Measurements from ENCODE around the gene COL6A3. TPM values are rescaled to one million over a fixed set of nuclear protein-coding genes. Genes with fewer than 3 reads are reported as not detected.

The COL6A3 gene
- total RNA-seq, 1 experiment from 2014 or later: 0.07 TPM

DNA sequence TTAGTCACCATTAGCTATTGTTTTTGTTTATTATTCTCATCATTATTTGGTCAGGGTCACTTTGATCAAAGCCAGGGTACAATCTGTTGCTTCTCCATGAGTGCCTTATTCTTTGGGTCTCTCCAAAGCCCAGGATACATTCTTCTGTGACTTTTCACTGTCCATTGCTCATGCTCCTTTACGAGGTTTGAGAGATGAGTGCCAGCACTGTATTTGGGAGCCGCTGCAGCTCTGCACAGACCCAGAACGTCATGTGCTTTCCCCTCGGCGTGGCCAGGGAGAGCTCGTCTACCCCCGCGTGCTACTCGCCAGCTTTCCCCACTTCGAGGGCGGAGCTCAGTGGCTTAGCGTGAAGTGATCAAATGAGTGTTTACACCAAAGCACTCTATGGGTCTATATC is 123.7 kb downstream of the COL6A3 start:
- Histone ChIP-seq H3K4me1 (ENCODE audit: low read length) (no peaks in the 10 kb centered on the region), H3K4me2 (ENCODE audit: low read depth, low read length, poor library complexity, severe bottlenecking) (no peak overlapping the region), H3K27ac (ENCODE audit: low read length) (no peak overlapping the region), H3K9ac (ENCODE audit: low read length) (no peak overlapping the region), H3K4me3 (ENCODE audit: low read length) (no peak overlapping the region), H3K36me3 (ENCODE audit: insufficient read depth, low read length) (no peaks in the 10 kb centered on the region), H2AFZ (ENCODE audit: low read length) (no peak overlapping the region), H3K9me3 (ENCODE audit: low read length) (no peaks in the 10 kb centered on the region), H3K9me2 (replicated peaks; ENCODE audit: insufficient read depth, low read length) (no peaks in the 10 kb centered on the region), H4K20me1 (ENCODE audit: insufficient read depth, low read depth, low read length) (no peaks in the 10 kb centered on the region), H3K27me3 (ENCODE audit: low read length) (no peaks in the 10 kb centered on the region), H3K79me2 (ENCODE audit: low read length) (no peaks in the 10 kb centered on the region)
- no peak for DNase-seq

DNA sequence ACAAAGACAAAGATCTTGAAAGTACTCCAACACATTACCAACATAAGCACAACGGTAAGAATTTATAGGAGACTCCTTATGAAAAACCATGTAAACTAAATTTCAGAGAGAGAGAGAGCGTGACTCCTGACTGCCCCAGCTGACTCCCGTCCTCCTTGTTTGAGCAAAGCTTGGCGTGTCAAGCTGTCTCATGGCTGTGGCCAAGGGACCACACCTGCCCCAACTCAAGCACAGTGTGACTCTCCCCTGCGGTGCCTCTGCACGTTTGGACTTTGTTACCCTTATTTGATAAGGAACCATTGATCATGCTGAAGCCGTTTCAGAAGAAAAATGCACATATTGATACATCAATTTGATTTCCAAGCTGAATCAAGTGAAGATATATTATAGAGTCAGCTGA is 124.8 kb downstream of the COL6A3 start:
- Histone ChIP-seq H3K79me2 (ENCODE audit: low read length) (no peaks in the 10 kb centered on the region), H2AFZ (ENCODE audit: low read length) (no peak overlapping the region), H3K27ac (ENCODE audit: low read length) (no peak overlapping the region), H3K36me3 (ENCODE audit: insufficient read depth, low read length) (no peaks in the 10 kb centered on the region), H3K4me1 (ENCODE audit: low read length) (no peaks in the 10 kb centered on the region), H3K27me3 (ENCODE audit: low read length) (no peaks in the 10 kb centered on the region), H3K4me2 (ENCODE audit: low read depth, low read length, poor library complexity, severe bottlenecking) (no peak overlapping the region), H3K4me3 (ENCODE audit: low read length) (no peak overlapping the region), H4K20me1 (ENCODE audit: insufficient read depth, low read depth, low read length) (no peaks in the 10 kb centered on the region), H3K9me2 (replicated peaks; ENCODE audit: insufficient read depth, low read length) (no peaks in the 10 kb centered on the region), H3K9me3 (ENCODE audit: low read length) (no peaks in the 10 kb centered on the region), H3K9ac (ENCODE audit: low read length) (no peak overlapping the region)
- DNase-seq: no peak

DNA sequence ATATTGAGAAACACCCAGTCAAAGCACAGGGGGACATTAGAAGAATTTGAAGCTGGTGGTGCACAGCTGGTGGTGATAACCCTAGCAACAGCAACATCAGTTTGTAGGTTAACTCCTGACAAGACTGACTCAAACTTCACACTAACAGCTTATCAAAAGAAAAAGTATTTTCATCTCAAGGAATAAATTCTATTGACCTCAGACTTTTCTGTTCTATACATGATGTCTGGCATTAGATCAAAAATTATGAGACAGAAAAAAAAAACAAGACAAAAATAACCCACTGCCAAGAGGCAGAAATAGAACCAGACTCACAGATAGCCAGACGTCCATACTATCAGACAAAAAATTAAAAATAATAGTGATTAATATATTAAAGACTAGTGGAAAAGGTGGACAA is 126.1 kb downstream of the COL6A3 start:
- Histone ChIP-seq H3K9me2 (replicated peaks; ENCODE audit: insufficient read depth, low read length) (no peaks in the 10 kb centered on the region), H3K79me2 (ENCODE audit: low read length) (no peaks in the 10 kb centered on the region), H3K4me3 (ENCODE audit: low read length) (no peak overlapping the region), H4K20me1 (ENCODE audit: insufficient read depth, low read depth, low read length) (no peaks in the 10 kb centered on the region), H3K9ac (ENCODE audit: low read length) (no peak overlapping the region), H3K9me3 (ENCODE audit: low read length) (no peaks in the 10 kb centered on the region), H3K4me1 (ENCODE audit: low read length) (no peaks in the 10 kb centered on the region), H3K36me3 (ENCODE audit: insufficient read depth, low read length) (no peaks in the 10 kb centered on the region), H3K27ac (ENCODE audit: low read length) (no peak overlapping the region), H3K4me2 (ENCODE audit: low read depth, low read length, poor library complexity, severe bottlenecking) (no peak overlapping the region), H2AFZ (ENCODE audit: low read length) (no peak overlapping the region), H3K27me3 (ENCODE audit: low read length) (no peaks in the 10 kb centered on the region)
- DNase-seq: no peak

DNA sequence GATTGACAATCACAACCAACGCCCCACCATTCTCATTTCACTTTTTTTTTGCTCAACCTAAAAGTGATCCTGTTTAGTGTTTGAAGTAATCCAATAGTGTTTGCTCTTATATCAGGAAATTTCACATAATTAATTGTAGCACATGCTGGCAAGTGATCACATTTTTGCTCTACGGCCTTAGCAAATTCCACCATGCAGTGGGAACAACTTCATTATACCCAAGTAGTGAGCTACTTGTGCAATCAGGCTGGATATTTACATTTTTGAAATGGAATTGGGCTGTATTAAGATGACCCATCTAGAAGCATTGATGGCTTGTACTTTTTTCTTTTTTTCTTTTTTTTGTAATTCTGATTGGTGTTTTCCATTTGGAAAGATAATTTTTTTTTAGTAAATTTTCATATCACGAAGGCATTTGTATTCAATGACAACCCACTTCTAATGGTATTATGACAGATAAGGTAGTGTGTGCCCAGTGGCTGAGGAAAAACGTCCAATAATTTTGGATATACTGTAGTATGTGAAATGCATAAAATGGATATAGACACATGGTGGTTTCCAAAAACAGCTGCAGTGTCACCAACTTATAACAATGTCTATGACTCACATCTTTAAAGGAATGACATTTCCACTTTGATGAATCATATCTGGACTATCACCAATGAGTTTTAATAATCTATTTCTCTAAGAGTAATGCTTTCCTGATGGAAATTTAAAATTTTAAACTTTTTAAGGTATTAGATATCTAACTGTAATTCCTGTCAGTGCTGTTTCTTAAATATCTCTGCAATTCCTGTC is 130.6 kb downstream of the COL6A3 start:
- H3K4me1 ChIP-seq (ENCODE audit: low read length): no peaks in the 10 kb centered on the region
- no peaks in the 10 kb centered on the region for H3K79me2 ChIP-seq (ENCODE audit: low read length)
- H3K4me3 ChIP-seq (ENCODE audit: low read length): no peak overlapping the region
- no peaks in the 10 kb centered on the region for H3K27me3 ChIP-seq (ENCODE audit: low read length)
- H3K9me3 ChIP-seq (ENCODE audit: low read length): no peaks in the 10 kb centered on the region
- no peak overlapping the region for H3K9ac ChIP-seq (ENCODE audit: low read length)
- no peaks in the 10 kb centered on the region for H3K36me3 ChIP-seq (ENCODE audit: insufficient read depth, low read length)
- H4K20me1 ChIP-seq (ENCODE audit: insufficient read depth, low read depth, low read length): no peaks in the 10 kb centered on the region
- H3K9me2 ChIP-seq (replicated peaks; ENCODE audit: insufficient read depth, low read length): no peaks in the 10 kb centered on the region
- H3K4me2 ChIP-seq (ENCODE audit: low read depth, low read length, poor library complexity, severe bottlenecking): no peak overlapping the region
- H2AFZ ChIP-seq (ENCODE audit: low read length): no peak overlapping the region
- DNase-seq: no peak
- no peak overlapping the region for H3K27ac ChIP-seq (ENCODE audit: low read length)

DNA sequence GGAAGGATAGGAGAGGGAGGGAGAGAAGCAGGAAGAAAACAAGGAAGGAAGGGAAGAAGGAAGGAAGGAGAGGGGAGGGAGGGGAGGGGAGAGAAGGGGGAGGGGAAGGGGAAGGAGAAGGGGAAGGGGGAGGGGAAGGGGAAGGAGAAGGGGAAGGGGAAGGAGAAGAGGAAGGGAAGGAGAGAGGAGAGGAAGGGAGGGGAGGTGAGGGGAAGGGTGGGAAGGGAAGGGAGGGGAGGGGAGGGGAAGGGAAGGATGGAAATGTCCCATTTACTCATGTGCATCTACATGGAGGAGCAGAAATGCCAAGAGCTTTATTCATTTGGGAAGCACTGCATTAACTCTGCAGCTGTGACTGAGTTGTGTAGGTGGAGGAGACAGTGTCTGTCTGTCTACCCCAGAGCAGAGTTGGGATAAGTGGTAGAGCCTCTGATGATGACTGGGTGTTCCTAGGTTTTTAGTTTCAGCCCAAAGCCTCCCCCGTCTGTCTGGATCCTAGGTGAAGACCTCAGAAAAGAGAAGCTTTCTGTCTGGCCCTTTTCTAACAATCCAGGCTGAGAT is 131.3 kb downstream of the COL6A3 start:
- H3K27me3 ChIP-seq (ENCODE audit: low read length): no peaks in the 10 kb centered on the region
- H3K9me3 ChIP-seq (ENCODE audit: low read length): no peaks in the 10 kb centered on the region
- no peak overlapping the region for H3K9ac ChIP-seq (ENCODE audit: low read length)
- H3K4me1 ChIP-seq (ENCODE audit: low read length): no peaks in the 10 kb centered on the region
- no peaks in the 10 kb centered on the region for H3K36me3 ChIP-seq (ENCODE audit: insufficient read depth, low read length)
- no peak overlapping the region for H3K4me2 ChIP-seq (ENCODE audit: low read depth, low read length, poor library complexity, severe bottlenecking)
- H4K20me1 ChIP-seq (ENCODE audit: insufficient read depth, low read depth, low read length): no peaks in the 10 kb centered on the region
- DNase-seq: no peak
- H3K79me2 ChIP-seq (ENCODE audit: low read length): no peaks in the 10 kb centered on the region
- H3K9me2 ChIP-seq (replicated peaks; ENCODE audit: insufficient read depth, low read length): no peaks in the 10 kb centered on the region
- H3K27ac ChIP-seq (ENCODE audit: low read length): no peak overlapping the region
- no peak overlapping the region for H2AFZ ChIP-seq (ENCODE audit: low read length)
- no peak overlapping the region for H3K4me3 ChIP-seq (ENCODE audit: low read length)

DNA sequence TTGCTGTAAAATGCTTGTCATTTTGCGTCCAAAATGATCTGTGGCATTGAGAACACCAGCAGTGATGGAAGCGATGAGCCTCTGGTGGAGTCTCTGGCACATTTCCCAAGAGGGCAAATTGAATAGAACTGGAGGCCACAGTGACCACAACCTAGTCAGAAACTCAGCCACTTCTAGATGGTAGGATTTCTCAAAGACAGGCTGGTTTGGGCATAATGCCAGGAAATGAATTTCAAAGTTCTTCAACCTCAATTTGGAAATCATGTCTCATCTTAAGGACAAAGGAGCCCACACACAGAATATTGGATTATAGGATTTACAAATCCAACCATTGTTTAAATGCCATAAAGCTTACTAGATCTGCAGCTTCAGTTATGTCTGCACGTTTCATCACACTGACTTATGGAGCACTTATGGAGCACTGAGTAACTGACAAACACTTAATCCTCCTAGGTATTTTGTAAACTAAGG is 132.1 kb downstream of the COL6A3 start:
- no peak overlapping the region for H3K27ac ChIP-seq (ENCODE audit: low read length)
- H3K27me3 ChIP-seq (ENCODE audit: low read length): no peaks in the 10 kb centered on the region
- no peak overlapping the region for H3K9ac ChIP-seq (ENCODE audit: low read length)
- H3K4me3 ChIP-seq (ENCODE audit: low read length): no peak overlapping the region
- no peak for DNase-seq
- no peaks in the 10 kb centered on the region for H3K36me3 ChIP-seq (ENCODE audit: insufficient read depth, low read length)
- H4K20me1 ChIP-seq (ENCODE audit: insufficient read depth, low read depth, low read length): no peaks in the 10 kb centered on the region
- H2AFZ ChIP-seq (ENCODE audit: low read length): no peak overlapping the region
- H3K79me2 ChIP-seq (ENCODE audit: low read length): no peaks in the 10 kb centered on the region
- H3K9me2 ChIP-seq (replicated peaks; ENCODE audit: insufficient read depth, low read length): no peaks in the 10 kb centered on the region
- peaks cover 3% of the 10 kb centered on the region for H3K4me1 ChIP-seq (ENCODE audit: low read length)
- no peak overlapping the region for H3K4me2 ChIP-seq (ENCODE audit: low read depth, low read length, poor library complexity, severe bottlenecking)
- H3K9me3 ChIP-seq (ENCODE audit: low read length): no peaks in the 10 kb centered on the region

DNA sequence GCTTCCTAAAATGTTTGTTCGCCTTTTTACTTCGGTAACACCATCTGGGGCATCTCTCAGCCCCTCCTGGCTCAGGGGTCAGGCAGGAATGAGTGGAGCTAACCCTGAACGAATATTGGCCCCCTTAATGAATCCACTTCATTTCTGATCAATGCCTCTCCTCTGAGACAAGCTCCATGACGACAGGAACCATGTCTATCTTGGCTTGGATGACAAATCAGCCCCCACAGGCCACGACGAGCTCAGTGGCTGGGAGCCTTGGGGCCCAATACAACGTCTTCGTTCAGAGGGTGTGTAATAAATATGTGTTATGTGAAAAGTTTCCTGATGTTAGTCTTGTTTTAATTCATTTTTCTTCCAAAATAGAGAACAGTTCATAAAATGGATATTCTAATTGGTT is 133.0 kb downstream of the COL6A3 start:
- Histone ChIP-seq H3K36me3 (ENCODE audit: insufficient read depth, low read length) (no peaks in the 10 kb centered on the region), H3K27me3 (ENCODE audit: low read length) (no peaks in the 10 kb centered on the region), H3K4me2 (ENCODE audit: low read depth, low read length, poor library complexity, severe bottlenecking) (no peak overlapping the region), H3K9me3 (ENCODE audit: low read length) (no peaks in the 10 kb centered on the region), H4K20me1 (ENCODE audit: insufficient read depth, low read depth, low read length) (no peaks in the 10 kb centered on the region), H3K4me1 (ENCODE audit: low read length) (peaks cover 6% of the 10 kb centered on the region), H3K9me2 (replicated peaks; ENCODE audit: insufficient read depth, low read length) (no peaks in the 10 kb centered on the region), H2AFZ (ENCODE audit: low read length) (no peak overlapping the region), H3K9ac (ENCODE audit: low read length) (no peak overlapping the region), H3K27ac (ENCODE audit: low read length) (no peak overlapping the region), H3K4me3 (ENCODE audit: low read length) (no peak overlapping the region), H3K79me2 (ENCODE audit: low read length) (no peaks in the 10 kb centered on the region)
- DNase-seq: no peak

DNA sequence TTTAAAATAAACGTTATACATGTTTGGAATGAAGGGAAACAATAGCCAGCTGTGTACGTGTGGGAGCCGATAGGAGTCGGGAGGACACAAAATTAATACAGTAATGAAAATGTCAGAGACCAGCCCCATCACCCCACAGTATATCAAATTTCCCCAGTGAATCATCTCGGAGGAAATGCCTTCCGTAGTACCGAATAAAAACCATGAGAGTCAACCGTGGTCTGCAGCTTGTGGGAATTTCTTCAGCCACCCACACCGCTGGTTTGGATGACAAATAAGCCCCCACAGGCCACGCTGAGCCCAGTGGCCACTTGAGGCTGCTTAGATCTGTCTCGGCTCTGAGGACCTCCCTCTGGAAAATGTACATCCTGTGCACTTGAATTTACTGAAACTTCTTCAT is 133.7 kb downstream of the COL6A3 start:
- H2AFZ ChIP-seq (ENCODE audit: low read length): no peak overlapping the region
- H3K4me1 ChIP-seq (ENCODE audit: low read length): peaks cover 6% of the 10 kb centered on the region
- no peak overlapping the region for H3K27ac ChIP-seq (ENCODE audit: low read length)
- no peaks in the 10 kb centered on the region for H3K9me3 ChIP-seq (ENCODE audit: low read length)
- DNase-seq: no peak
- H3K4me3 ChIP-seq (ENCODE audit: low read length): no peak overlapping the region
- no peaks in the 10 kb centered on the region for H3K9me2 ChIP-seq (replicated peaks; ENCODE audit: insufficient read depth, low read length)
- no peaks in the 10 kb centered on the region for H3K36me3 ChIP-seq (ENCODE audit: insufficient read depth, low read length)
- H3K27me3 ChIP-seq (ENCODE audit: low read length): no peaks in the 10 kb centered on the region
- no peak overlapping the region for H3K4me2 ChIP-seq (ENCODE audit: low read depth, low read length, poor library complexity, severe bottlenecking)
- no peaks in the 10 kb centered on the region for H3K79me2 ChIP-seq (ENCODE audit: low read length)
- H3K9ac ChIP-seq (ENCODE audit: low read length): no peak overlapping the region
- H4K20me1 ChIP-seq (ENCODE audit: insufficient read depth, low read depth, low read length): no peaks in the 10 kb centered on the region

Measured in Karpas-422 (cell line).